ENCODE results near the gene TMEM80. TPM values are rescaled to one million over a fixed set of nuclear protein-coding genes. Genes with fewer than 3 reads are reported as not detected.

Gene TMEM80
- total and polyA plus RNA-seq, 2 of the 4 experiments (the other 2 are of a cell fraction) = 5.6 to 21.7 TPM

DNA sequence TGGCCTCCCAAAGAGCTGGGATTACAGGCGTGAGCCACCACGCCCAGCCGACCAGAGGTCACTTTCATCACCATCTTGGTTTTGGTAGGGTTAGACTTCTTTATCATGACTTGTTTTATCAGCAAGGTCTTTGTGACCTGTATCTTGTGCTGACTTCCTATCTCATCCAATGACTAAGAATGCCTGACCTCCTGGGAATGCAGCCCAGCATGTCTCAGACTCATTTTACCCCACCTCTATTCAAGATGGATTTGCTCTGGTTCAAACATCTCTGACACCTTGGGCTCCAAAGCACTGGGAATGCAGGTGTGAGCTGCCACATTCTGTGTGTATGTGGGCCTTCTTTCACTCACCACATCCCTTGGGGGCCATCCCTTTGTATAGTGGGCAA lies 46.5 kb downstream of the TMEM80 start:
- CTCF ChIA-PET = no interaction called here
- dilution Hi-C loops (cut with HindIII; ENCODE audit: low sequenced_read_pairs, unreplicated experiment) = no loop called here

More for the DNA sequence above, 46.5 kb downstream of the TMEM80 start:
- ATAC-seq (ENCODE audit: low read depth) = no peak
- H4K8ac ChIP-seq (ENCODE audit: low read depth in 2 of 2, low read length in 2 of 2) = no peak overlapping the region
- DNase-seq = no peak
- H3K18ac ChIP-seq (ENCODE audit: low read depth, low read length) = no peak overlapping the region
- H2BK15ac ChIP-seq (ENCODE audit: low read depth, low read length) = no peak overlapping the region
- H3K23ac ChIP-seq (ENCODE audit: low read depth, low read length) = no peak overlapping the region
- H2BK120ac ChIP-seq (ENCODE audit: low read depth, low read length) = no peak overlapping the region
- no CpG with 5 or more reads among the region's 3 CpGs for WGBS, 2 experiments (ENCODE audit: extremely low coverage in 2 of 2, insufficient read length in 1 of 2)
- H2AK5ac ChIP-seq (ENCODE audit: low read depth, low read length) = no peak overlapping the region
- no peak overlapping the region for H3K4me2 ChIP-seq (ENCODE audit: low read depth, low read length)
- no peak overlapping the region for H3K4me3 ChIP-seq (ENCODE audit: insufficient read depth, low read depth, low read length)
- no peak overlapping the region for H2BK5ac ChIP-seq (ENCODE audit: low read depth, low read length, poor library complexity, severe bottlenecking)
- no peak overlapping the region for H3K14ac ChIP-seq (replicated peaks; ENCODE audit: low read depth, low read length)
- H3K27me3 ChIP-seq (ENCODE audit: control insufficient read depth, insufficient read depth, low read length) = peaks cover 7% of the 10 kb centered on the region; the same call in 1 of the 2 replicates
- POLR2A ChIA-PET (ENCODE audit: unreplicated experiment) = no interaction called here
- no peak overlapping the region for H3K9ac ChIP-seq (ENCODE audit: low read depth, low read length)
- no peak overlapping the region for H4K5ac ChIP-seq (ENCODE audit: low read depth, low read length)
- H4K20me1 ChIP-seq (ENCODE audit: insufficient read depth, low read length) = no peaks in the 10 kb centered on the region
- no peak overlapping the region for H3K4ac ChIP-seq (ENCODE audit: low read depth, low read length)
- no peak overlapping the region for H4K91ac ChIP-seq (ENCODE audit: insufficient read depth, low read depth, low read length)
- H3K9me3 ChIP-seq (ENCODE audit: control insufficient read depth, insufficient read depth, low read length) = no peaks in the 10 kb centered on the region
- TF ChIP-seq, protein P1, sequence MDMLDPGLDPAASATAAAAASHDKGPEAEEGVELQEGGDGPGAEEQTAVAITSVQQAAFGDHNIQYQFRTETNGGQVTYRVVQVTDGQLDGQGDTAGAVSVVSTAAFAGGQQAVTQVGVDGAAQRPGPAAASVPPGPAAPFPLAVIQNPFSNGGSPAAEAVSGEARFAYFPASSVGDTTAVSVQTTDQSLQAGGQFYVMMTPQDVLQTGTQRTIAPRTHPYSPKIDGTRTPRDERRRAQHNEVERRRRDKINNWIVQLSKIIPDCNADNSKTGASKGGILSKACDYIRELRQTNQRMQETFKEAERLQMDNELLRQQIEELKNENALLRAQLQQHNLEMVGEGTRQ (IDR thresholded peaks at IDR 0.05; ENCODE audit: low read depth, low read length) = no peak
- TF ChIP-seq, protein P2, sequence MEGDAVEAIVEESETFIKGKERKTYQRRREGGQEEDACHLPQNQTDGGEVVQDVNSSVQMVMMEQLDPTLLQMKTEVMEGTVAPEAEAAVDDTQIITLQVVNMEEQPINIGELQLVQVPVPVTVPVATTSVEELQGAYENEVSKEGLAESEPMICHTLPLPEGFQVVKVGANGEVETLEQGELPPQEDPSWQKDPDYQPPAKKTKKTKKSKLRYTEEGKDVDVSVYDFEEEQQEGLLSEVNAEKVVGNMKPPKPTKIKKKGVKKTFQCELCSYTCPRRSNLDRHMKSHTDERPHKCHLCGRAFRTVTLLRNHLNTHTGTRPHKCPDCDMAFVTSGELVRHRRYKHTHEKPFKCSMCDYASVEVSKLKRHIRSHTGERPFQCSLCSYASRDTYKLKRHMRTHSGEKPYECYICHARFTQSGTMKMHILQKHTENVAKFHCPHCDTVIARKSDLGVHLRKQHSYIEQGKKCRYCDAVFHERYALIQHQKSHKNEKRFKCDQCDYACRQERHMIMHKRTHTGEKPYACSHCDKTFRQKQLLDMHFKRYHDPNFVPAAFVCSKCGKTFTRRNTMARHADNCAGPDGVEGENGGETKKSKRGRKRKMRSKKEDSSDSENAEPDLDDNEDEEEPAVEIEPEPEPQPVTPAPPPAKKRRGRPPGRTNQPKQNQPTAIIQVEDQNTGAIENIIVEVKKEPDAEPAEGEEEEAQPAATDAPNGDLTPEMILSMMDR (conservative IDR thresholded peaks at IDR 0.05; ENCODE audit: low read depth, low read length) = no peak
- no peak for TF ChIP-seq RFX5 (IDR thresholded peaks at IDR 0.05; ENCODE audit: low read depth, low read length)
- H3K56ac ChIP-seq (ENCODE audit: extremely low read depth, insufficient read depth, low read length) = no peak overlapping the region
- no peak overlapping the region for H3K27ac ChIP-seq (ENCODE audit: insufficient read depth, low read length)
- H3K36me3 ChIP-seq (ENCODE audit: control insufficient read depth, insufficient read depth, low read length) = no peaks in the 10 kb centered on the region
- peak overlapping the region; percentile 7 for H2AFZ ChIP-seq (replicated peaks; ENCODE audit: low read length, poor library complexity)
- intact Hi-C loops (cut with micrococcal nuclease) (no loop called here), in situ Hi-C loops (cut with MboI; ENCODE audit: low sequenced_read_pairs) (no loop called here)
- no peak overlapping the region for H2AK9ac ChIP-seq (replicated peaks; ENCODE audit: low read depth, low read length, poor library complexity)
- H2BK20ac ChIP-seq (ENCODE audit: low read depth, low read length) = no peak overlapping the region
- H3K4me1 ChIP-seq (ENCODE audit: control insufficient read depth, insufficient read depth, low read length) = 0 out of 2 replicates have a peak, but pooled peaks cover 1% of the 10 kb centered on the region
- peaks cover 6% of the 10 kb centered on the region; the same call in 1 of the 2 replicates for H3K9me1 ChIP-seq (ENCODE audit: insufficient read depth, low read length)
- no TSS peak for BruUV-seq (replicated peaks)
- H3K79me1 ChIP-seq (ENCODE audit: low read depth in 1 of 2, low read length in 2 of 2) = 0 out of 4 replicates have a peak, but pooled peaks cover 0 to 6% of the 10 kb centered on the region in 2 experiments
